Mesendoderm (in vitro differentiated cells): ENCODE measurements around the gene ZNF578.
A peak's percentile ranks its signal among the peaks of the same experiment; 100 is the strongest.
"Not testable (repeated sequence)": the region's sequence is repeated elsewhere in the genome, so short reads cannot be mapped to it uniquely, and the experiment has no call there.

Source experiments
- DNase-seq: peaks from one replicate; pipeline ENCODE4 v3.0.0; 2013
- H2AK5ac ChIP-seq: 2 replicates; pipeline ENCODE4 v1.6.1; 2013; ENCODE audit warnings: low read length, inconsistent platforms
- H2BK120ac ChIP-seq: 2 replicates; pipeline ENCODE4 v1.6.1; 2013; ENCODE audit warnings: low read depth, mild to moderate bottlenecking, low read length, moderate library complexity, mixed read lengths
- H2BK15ac ChIP-seq: replicated peaks from 2 replicates; pipeline ENCODE4 v1.6.1; 2013; ENCODE audit warnings: low read depth, mild to moderate bottlenecking, moderate library complexity
- H2BK5ac ChIP-seq: 2 replicates; pipeline ENCODE4 v1.6.1; 2013; ENCODE audit warnings: low read length, inconsistent platforms
- H3K18ac ChIP-seq: 2 replicates; pipeline ENCODE4 v1.6.1; 2013; ENCODE audit warnings: mild to moderate bottlenecking, low read length, mixed read lengths
- H3K23ac ChIP-seq: one replicate; pipeline ENCODE4 v1.6.1; 2013; ENCODE audit warnings: low read length
- H3K27ac ChIP-seq: 2 replicates; pipeline ENCODE4 v1.5.1; 2013; ENCODE audit warnings: low read depth, mild to moderate bottlenecking, inconsistent platforms, low read length, moderate library complexity
- H3K27me3 ChIP-seq: 2 replicates; pipeline ENCODE4 v1.6.1; 2013; ENCODE audit warnings: low read length, control low read depth, mild to moderate bottlenecking, inconsistent platforms; ENCODE audit not compliant: insufficient read depth, poor library complexity
- H3K36me3 ChIP-seq: 2 replicates; pipeline ENCODE4 v1.6.1; 2013; ENCODE audit warnings: low read length, inconsistent platforms; ENCODE audit not compliant: control insufficient read depth, insufficient read depth
- H3K4ac ChIP-seq: one replicate; pipeline ENCODE4 v1.6.1; 2013; ENCODE audit warnings: low read depth, mild to moderate bottlenecking, low read length, moderate library complexity
- H3K4me1 ChIP-seq: 2 replicates; pipeline ENCODE4 v1.6.1; 2013; ENCODE audit warnings: low read depth, low read length, inconsistent platforms; ENCODE audit not compliant: control insufficient read depth
- H3K4me2 ChIP-seq: 2 replicates; pipeline ENCODE4 v1.6.1; 2013; ENCODE audit warnings: low read length
- H3K4me3 ChIP-seq: 2 replicates; pipeline ENCODE4 v1.5.1; 2013; ENCODE audit warnings: mild to moderate bottlenecking, low read length
- H3K56ac ChIP-seq: one replicate; pipeline ENCODE4 v1.6.1; 2013; ENCODE audit warnings: low read length
- H3K79me1 ChIP-seq: 2 replicates; pipeline ENCODE4 v1.6.1; 2013; ENCODE audit warnings: low read length, inconsistent platforms
- H3K79me2 ChIP-seq: 2 replicates; pipeline ENCODE4 v1.6.1; 2013; ENCODE audit warnings: mild to moderate bottlenecking, low read length; ENCODE audit not compliant: control insufficient read depth, insufficient read depth
- H3K9ac ChIP-seq: 2 replicates; pipeline ENCODE4 v1.6.1; 2013; ENCODE audit warnings: low read length, inconsistent platforms
- H4K5ac ChIP-seq: one replicate; pipeline ENCODE4 v1.6.1; 2013; ENCODE audit warnings: low read length
- H4K8ac ChIP-seq: one replicate; pipeline ENCODE4 v1.6.1; 2013; ENCODE audit warnings: low read depth, mild to moderate bottlenecking, control low read depth, low read length, moderate library complexity
- WGBS: extraction: QIAGEN DNeasy Blood & Tissue Kit; methylation state at CpG from one replicate; pipeline ENCODE4 v1.1.7; 2013; ENCODE audit warnings: low lambda C conversion rate, missing lambda C conversion rate; ENCODE audit not compliant: insufficient coverage; ENCODE audit errors: extremely low coverage; 5-methylcytosine and 5-hydroxymethylcytosine counted together

The ZNF578 gene

DNA sequence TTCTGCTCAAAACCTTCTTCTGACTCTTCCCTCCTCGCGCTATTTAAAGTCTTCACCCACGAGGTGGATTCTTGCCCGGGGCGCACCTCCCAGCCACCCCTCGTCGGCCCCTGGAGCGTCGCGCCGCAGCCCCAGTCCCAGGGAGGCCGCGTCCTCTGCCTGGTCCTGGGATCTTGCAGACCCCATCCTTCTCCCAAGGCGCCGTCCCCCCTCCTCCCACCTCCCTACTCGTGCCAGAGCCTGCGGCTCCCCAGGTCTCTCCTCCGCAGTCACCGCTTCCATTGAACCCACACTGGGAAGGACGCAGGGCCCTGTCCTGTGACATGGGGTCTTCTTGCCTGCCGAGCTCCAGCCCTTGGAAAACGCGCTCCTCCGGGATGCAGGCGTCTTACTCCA, 74.6 kb downstream of the ZNF578 start:
- H3K79me2 ChIP-seq: peaks cover 3% of the 10 kb centered on the region
- H2BK5ac ChIP-seq: no peak overlapping the region
- peak overlapping the region; percentile 93 for H3K9ac ChIP-seq
- no peak overlapping the region for H2BK15ac ChIP-seq
- peak overlapping the region; percentile 0 for H3K18ac ChIP-seq
- DNase-seq: peak; percentile 27
- no CpG with 5 or more reads among the region's 25 CpGs for WGBS
- no peak overlapping the region for H4K5ac ChIP-seq
- H2BK120ac ChIP-seq: no peak overlapping the region
- no peaks in the 10 kb centered on the region for H3K27me3 ChIP-seq
- peak overlapping the region; percentile 94 for H3K56ac ChIP-seq
- H3K4me3 ChIP-seq: peak overlapping the region; percentile 95
- H3K27ac ChIP-seq: no peak overlapping the region
- H3K79me1 ChIP-seq: no peaks in the 10 kb centered on the region
- peak overlapping the region; percentile 80 for H3K23ac ChIP-seq
- H3K4ac ChIP-seq: peak overlapping the region; percentile 5
- H4K8ac ChIP-seq: no peak overlapping the region
- no peaks in the 10 kb centered on the region for H3K4me1 ChIP-seq
- H2AK5ac ChIP-seq: no peak overlapping the region
- H3K4me2 ChIP-seq: peak overlapping the region; percentile 32
- no peaks in the 10 kb centered on the region for H3K36me3 ChIP-seq

GRCh38 chr19:52532480-52532879, 79.1 kb downstream of the ZNF578 start:
- H4K5ac ChIP-seq: no peak overlapping the region
- no peak overlapping the region for H2BK120ac ChIP-seq
- H2BK15ac ChIP-seq: no peak overlapping the region
- H3K4ac ChIP-seq: no peak overlapping the region
- H4K8ac ChIP-seq: no peak overlapping the region
- WGBS: no CpG with 5 or more reads among the region's 2 CpGs
- no peak overlapping the region for H3K27ac ChIP-seq
- no peak overlapping the region for H2BK5ac ChIP-seq
- H3K4me3 ChIP-seq: no peak overlapping the region
- H3K23ac ChIP-seq: no peak overlapping the region
- no peaks in the 10 kb centered on the region for H3K27me3 ChIP-seq
- H3K9ac ChIP-seq: no peak overlapping the region
- H3K36me3 ChIP-seq: no peaks in the 10 kb centered on the region
- H3K79me2 ChIP-seq: peaks cover 3% of the 10 kb centered on the region
- DNase-seq: no peak
- no peaks in the 10 kb centered on the region for H3K4me1 ChIP-seq
- H2AK5ac ChIP-seq: no peak overlapping the region
- H3K18ac ChIP-seq: no peak overlapping the region
- no peak overlapping the region for H3K56ac ChIP-seq
- no peak overlapping the region for H3K4me2 ChIP-seq
- no peaks in the 10 kb centered on the region for H3K79me1 ChIP-seq

DNA sequence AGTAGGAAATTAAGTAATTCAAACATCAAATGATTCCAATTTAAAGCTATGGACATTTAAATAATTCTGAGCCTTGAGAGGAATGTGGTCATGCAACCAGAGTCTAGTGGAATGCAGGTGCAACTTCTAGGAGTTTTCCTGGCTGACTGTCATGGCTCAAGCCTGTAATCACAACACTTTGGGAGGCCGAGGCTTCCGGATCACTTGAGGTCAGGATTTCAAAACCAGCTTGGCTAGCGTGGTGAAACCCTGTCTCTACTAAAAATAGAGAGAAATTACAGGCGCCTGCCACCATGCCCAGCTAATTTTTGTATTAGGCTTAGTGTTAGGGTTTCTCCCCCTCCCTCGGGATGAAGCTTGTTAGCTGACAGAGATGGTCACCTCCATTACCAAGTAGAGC, 80.5 kb downstream of the ZNF578 start:
- Histone ChIP-seq H4K8ac (no peak overlapping the region), H3K4me1 (no peaks in the 10 kb centered on the region), H3K9ac (no peak overlapping the region), H3K79me2 (no peaks in the 10 kb centered on the region), H3K36me3 (no peaks in the 10 kb centered on the region), H3K27me3 (no peaks in the 10 kb centered on the region), H3K4me3 (no peak overlapping the region), H3K18ac (no peak overlapping the region), H3K79me1 (no peaks in the 10 kb centered on the region), H3K27ac (no peak overlapping the region), H2BK15ac (no peak overlapping the region), H2AK5ac (no peak overlapping the region), H3K23ac (no peak overlapping the region), H3K4me2 (no peak overlapping the region), H2BK120ac (no peak overlapping the region), H2BK5ac (no peak overlapping the region), H3K4ac (no peak overlapping the region), H4K5ac (no peak overlapping the region), H3K56ac (no peak overlapping the region)
- DNase-seq: peak; percentile 45
- no CpG with 5 or more reads among the region's 5 CpGs for WGBS

GRCh38 chr19:52535385-52535770, 82.0 kb downstream of the ZNF578 start:
- peak overlapping the region; percentile 3 for H3K27ac ChIP-seq
- H3K18ac ChIP-seq: not testable (repeated sequence)
- WGBS: no CpG with 5 or more reads among the region's 15 CpGs

GRCh38 chr19:52535771-52536447, 82.6 kb downstream of the ZNF578 start:
- peak overlapping the region; percentile 95 for H3K27ac ChIP-seq

More at GRCh38 chr19:52535385-52535770, 82.0 kb downstream of the ZNF578 start:
- not testable (repeated sequence) for H2BK5ac ChIP-seq, H3K4ac ChIP-seq, H4K5ac ChIP-seq, H3K27me3 ChIP-seq, H4K8ac ChIP-seq, H3K4me1 ChIP-seq, H3K79me1 ChIP-seq, H3K79me2 ChIP-seq, H2BK120ac ChIP-seq, H3K23ac ChIP-seq, H2BK15ac ChIP-seq, H2AK5ac ChIP-seq, DNase-seq, H3K36me3 ChIP-seq, H3K4me3 ChIP-seq
- H3K4me2 ChIP-seq: peak overlapping the region; percentile 75
- peak overlapping the region; percentile 82 for H3K56ac ChIP-seq
- peak overlapping the region; percentile 53 for H3K9ac ChIP-seq

DNA sequence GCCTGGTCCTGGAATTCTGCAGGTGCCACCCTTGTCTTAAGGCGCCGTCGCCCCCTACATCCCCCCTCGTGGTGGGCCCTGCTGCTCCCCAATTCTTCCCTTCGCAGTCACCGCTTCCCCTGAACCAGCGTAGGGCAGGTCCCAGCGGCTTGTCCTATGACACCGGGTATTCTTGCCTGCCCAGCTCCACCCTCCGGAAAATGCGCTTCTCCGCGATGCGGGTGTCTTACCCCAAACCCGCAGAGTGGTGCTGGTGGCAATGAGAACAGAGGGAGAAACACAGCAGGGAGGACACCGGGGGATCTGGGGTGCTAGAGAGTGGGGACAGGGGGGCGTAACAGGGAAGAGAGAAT, 83.1 kb downstream of the ZNF578 start:
- H3K27me3 ChIP-seq: no peaks in the 10 kb centered on the region
- peak overlapping the region; percentile 41 for H3K18ac ChIP-seq
- no peak overlapping the region for H2BK5ac ChIP-seq
- no peaks in the 10 kb centered on the region for H3K79me2 ChIP-seq
- peak overlapping the region; percentile 87 for H3K4me2 ChIP-seq
- H3K27ac ChIP-seq: peak overlapping the region; percentile 95
- H4K8ac ChIP-seq: no peak overlapping the region
- DNase-seq: peak; percentile 40
- no peak overlapping the region for H3K23ac ChIP-seq
- no peaks in the 10 kb centered on the region for H3K4me1 ChIP-seq
- peak overlapping the region; percentile 89 for H3K4me3 ChIP-seq
- no peak overlapping the region for H4K5ac ChIP-seq
- no peak overlapping the region for H2AK5ac ChIP-seq
- no peak overlapping the region for H2BK15ac ChIP-seq
- no peaks in the 10 kb centered on the region for H3K36me3 ChIP-seq
- no peaks in the 10 kb centered on the region for H3K79me1 ChIP-seq
- WGBS: no CpG with 5 or more reads among the region's 17 CpGs
- no peak overlapping the region for H2BK120ac ChIP-seq
- H3K9ac ChIP-seq: peak overlapping the region; percentile 90
- peak overlapping the region; percentile 93 for H3K56ac ChIP-seq
- no peak overlapping the region for H3K4ac ChIP-seq

More at GRCh38 chr19:52535771-52536447, 82.6 kb downstream of the ZNF578 start:
- Histone ChIP-seq H4K8ac (no peak overlapping the region), H3K27me3 (no peaks in the 10 kb centered on the region), H3K56ac (peak overlapping the region; percentile 93), H3K79me2 (no peaks in the 10 kb centered on the region), H3K4me2 (peak overlapping the region; percentile 87), H3K4ac (no peak overlapping the region), H3K23ac (no peak overlapping the region), H3K4me1 (no peaks in the 10 kb centered on the region), H2AK5ac (no peak overlapping the region), H3K18ac (peak overlapping the region; percentile 41), H2BK120ac (no peak overlapping the region), H2BK5ac (no peak overlapping the region), H2BK15ac (no peak overlapping the region), H4K5ac (no peak overlapping the region), H3K4me3 (peak overlapping the region; percentile 89), H3K9ac (peak overlapping the region; percentile 90), H3K36me3 (no peaks in the 10 kb centered on the region), H3K79me1 (no peaks in the 10 kb centered on the region)
- DNase-seq: peak; percentile 96
- no CpG with 5 or more reads among the region's 50 CpGs for WGBS
